ENCODE results near the gene FOXP1. TPM values are rescaled to one million over a fixed set of nuclear protein-coding genes. Genes with fewer than 3 reads are reported as not detected.

Gene FOXP1
- total and polyA plus RNA-seq, 2 of the 8 experiments (the other 6 are each of a cell fraction or from before 2014, with no cell fraction given), result 13.9 to 25.4 TPM

DNA sequence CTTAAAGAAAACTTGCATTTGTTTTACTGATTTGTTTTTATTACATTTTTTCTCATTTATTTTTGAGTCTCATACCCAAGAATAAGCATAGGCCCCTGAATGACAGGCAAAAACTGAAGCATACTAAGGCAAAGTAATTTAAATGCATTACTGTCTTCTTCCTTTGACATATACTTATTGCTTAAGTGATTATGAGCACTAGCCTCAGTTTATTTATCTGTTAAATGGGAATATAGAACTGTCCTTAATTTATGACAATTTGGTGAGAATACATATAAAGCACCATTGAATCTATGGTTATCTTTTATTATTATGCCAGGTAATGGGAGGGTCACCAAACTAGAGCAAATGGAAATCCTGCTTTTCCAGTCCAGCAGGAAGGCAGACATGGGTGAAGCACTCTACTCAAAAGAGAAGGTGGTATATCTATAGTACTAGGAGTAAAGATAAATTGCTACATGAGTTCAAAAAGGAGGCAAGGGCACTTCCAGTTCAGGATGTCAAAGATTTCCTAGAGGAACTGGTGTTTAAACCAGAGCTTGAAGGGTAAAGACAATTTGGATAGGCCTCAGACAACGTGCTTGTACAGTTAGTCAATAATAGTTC is 435.0 kb downstream of the FOXP1 start (continued):
- TF ChIP-seq JUN (IDR thresholded peaks at IDR 0.05; ENCODE audit: low read depth, low read length) (no peak), EZH2 (IDR thresholded peaks at IDR 0.05; ENCODE audit: low read depth, low read length, severe bottlenecking) (no peak), NANOG (IDR thresholded peaks at IDR 0.05; ENCODE audit: insufficient read depth, low read depth, low read length, poor library complexity, severe bottlenecking) (no peak)

Measured in H1 (cell line).